IMR-90 (cell line): ENCODE results near the gene GAREM2.

Experiments used
- CTCF ChIP-seq: conservative IDR thresholded peaks from 2 replicates; pipeline ENCODE4 v1.5.1; 2012; ENCODE audit warnings: mild to moderate bottlenecking, low read depth, low read length, improper control_type of control experiment
- POLR2A ChIP-seq: IDR thresholded peaks from 2 replicates; pipeline ENCODE4 v1.6.1; 2012; ENCODE audit warnings: mild to moderate bottlenecking, low read depth, low read length
- RAD21 ChIP-seq: IDR thresholded peaks from 2 replicates; pipeline ENCODE4 v1.6.1; 2012; ENCODE audit warnings: low read length, improper control_type of control experiment
- RCOR1 ChIP-seq: IDR thresholded peaks from 2 replicates; pipeline ENCODE4 v1.6.1; 2012; ENCODE audit warnings: mild to moderate bottlenecking, low read length, improper control_type of control experiment; ENCODE audit not compliant: insufficient replicate concordance
- SMC3 ChIP-seq: fragments of 150-350 bp; IDR thresholded peaks from 2 replicates; pipeline ENCODE4 v1.6.1; 2016; ENCODE audit warnings: low read depth, mild to moderate bottlenecking, antibody characterized with exemption, low read length, moderate library complexity
- USF2 ChIP-seq: fragments of 150-350 bp; IDR thresholded peaks from 2 replicates; pipeline ENCODE4 v1.6.1; 2017; ENCODE audit warnings: mild to moderate bottlenecking, antibody characterized with exemption, low read length, low read depth

DNA sequence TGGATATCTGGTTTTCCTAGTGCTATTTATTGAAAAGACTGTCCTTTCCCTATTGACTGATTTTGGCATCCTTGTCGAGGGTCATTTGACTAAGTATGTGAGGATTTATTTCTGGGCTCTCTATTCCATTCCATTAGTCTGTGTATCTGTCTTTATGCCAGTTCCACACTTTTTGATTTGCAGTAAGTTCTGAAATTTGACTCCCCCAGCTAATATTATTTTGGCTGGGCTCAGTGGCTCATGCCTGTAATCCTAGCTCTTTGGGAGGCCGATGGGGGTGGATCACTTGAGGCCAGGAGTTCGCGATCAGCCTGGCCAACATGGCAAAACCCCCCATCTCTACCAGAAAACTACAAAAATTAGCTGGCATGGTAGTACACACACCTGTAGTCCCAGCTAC lies 46.8 kb upstream of the GAREM2 start:
- no peak for TF ChIP-seq SMC3
- TF ChIP-seq CTCF, result no peak
- no peak for TF ChIP-seq POLR2A
- TF ChIP-seq RCOR1, result no peak
- TF ChIP-seq USF2, result no peak
- TF ChIP-seq RAD21, result no peak
